Stimulated activated CD8-positive, alpha-beta memory T cell treated with anti-CD3 and anti-CD28 coated beads, Interleukin-15, amount 100 ng/mL, for 48 hours (primary cell): ENCODE measurements around the gene SPATA45.
"Not testable (repeated sequence)": the region's sequence is repeated elsewhere in the genome, so short reads cannot be mapped to it uniquely, and the experiment has no call there.

ENCODE experiments used
- DNase-seq, 2 donors: peaks; one replicate each; pipeline ENCODE4 v3.0.0-alpha.2; 2020; ENCODE audit warnings: low read depth in 2 of 2

SPATA45 gene

DNA sequence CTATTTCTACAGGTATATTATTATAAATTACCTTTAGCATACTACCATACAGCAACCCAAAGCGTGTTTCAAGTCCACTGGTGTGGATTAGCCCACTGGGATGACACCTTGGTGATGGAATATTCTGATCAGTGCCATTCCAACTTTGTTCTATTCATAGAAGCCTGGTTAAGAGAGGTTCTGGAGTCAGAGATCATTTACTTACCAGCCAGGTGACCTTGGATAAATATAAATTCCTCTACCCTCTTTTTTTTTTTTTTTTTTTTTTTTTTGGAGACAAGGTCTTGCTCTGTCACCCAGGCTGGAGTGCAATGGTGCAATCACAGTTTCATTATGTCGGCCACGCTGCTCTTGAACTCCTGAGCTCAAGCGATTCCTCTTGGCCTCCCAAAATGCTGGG, at the start of gene SPATA45:
TSS of gene SPATA45 (minus strand) at position 101 of the 400 bp plus-strand sequence. CDS start 11,500 bp downstream, outside the sequence.
- no peak for DNase-seq

- no peak for DNase-seq
Observed at GRCh38 chr1:212892108-212892507, 44.7 kb upstream of the SPATA45 start.

DNA sequence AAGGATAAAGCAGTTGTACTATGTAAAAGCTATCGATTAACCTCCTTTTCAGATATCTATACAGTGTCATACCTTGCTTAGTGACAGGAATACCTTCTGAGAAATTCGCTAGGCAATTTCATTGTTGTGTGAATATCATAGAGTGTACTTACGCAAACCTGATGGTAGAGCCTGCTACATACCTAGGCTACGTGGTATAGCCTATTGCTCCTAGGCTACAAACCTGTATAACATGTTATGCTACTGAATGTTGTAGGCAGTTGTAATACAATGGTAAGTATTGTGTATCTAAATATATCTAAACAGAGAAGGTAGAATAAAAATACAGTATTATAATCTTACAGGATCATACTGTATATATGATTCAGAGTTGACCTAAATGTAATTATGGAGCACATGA, 37.1 kb upstream of the SPATA45 start:
- DNase-seq = no peak

- no peak for DNase-seq
Observed at GRCh38 chr1:212879947-212880690, 32.7 kb upstream of the SPATA45 start.

GRCh38 chr1:212878418-212878817, 31.0 kb upstream of the SPATA45 start:
- DNase-seq = no peak

DNA sequence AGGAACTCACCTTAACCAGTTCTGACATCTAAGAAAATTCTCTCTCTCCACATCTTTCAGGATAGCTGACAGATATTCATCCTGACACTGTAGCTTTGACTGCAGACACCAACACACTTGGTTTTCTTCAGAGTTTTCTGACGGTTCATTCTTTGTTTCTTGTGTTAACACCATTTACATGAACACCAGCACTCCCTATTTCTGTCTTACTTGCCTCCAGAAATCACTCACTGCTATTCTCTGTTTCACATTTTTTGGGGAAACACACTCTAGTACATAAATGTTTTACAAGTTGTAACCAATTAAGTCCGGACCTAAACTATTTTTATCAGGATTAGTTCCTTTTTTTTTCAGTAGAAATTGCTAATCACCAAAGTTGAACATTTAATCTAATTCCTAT, 26.1 kb upstream of the SPATA45 start:
- DNase-seq = no peak

DNA sequence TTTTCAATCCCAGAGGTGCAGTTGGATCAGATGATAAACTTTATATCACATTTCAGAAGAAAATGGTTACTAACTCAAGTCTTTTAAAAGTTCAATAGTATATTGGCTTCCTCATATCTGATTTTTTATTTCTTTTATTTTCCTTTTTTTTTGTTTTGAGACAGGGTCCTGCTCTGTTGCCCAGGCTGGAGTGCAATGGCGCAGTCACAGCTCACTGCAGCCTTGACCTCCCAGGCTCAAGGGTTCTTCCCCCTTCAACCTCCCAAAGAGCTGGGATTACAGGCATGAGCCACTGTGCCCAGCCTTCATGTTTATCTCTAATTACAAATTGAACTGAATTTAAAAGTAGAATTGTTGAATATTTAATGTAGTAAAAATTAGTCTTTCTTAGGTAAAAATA, 24.5 kb upstream of the SPATA45 start:
- no peak for DNase-seq

- DNase-seq = no peak
Observed at GRCh38 chr1:212867192-212867591, 19.7 kb upstream of the SPATA45 start.

- no peak for DNase-seq
Observed at GRCh38 chr1:212864201-212864600, 16.8 kb upstream of the SPATA45 start.

- not testable (repeated sequence) for DNase-seq
Observed at GRCh38 chr1:212863345-212863744, 15.9 kb upstream of the SPATA45 start.

GRCh38 chr1:212862111-212862690, 14.8 kb upstream of the SPATA45 start:
- no peak for DNase-seq

- no peak for DNase-seq
Observed at GRCh38 chr1:212860713-212861581, 13.5 kb upstream of the SPATA45 start.

DNA sequence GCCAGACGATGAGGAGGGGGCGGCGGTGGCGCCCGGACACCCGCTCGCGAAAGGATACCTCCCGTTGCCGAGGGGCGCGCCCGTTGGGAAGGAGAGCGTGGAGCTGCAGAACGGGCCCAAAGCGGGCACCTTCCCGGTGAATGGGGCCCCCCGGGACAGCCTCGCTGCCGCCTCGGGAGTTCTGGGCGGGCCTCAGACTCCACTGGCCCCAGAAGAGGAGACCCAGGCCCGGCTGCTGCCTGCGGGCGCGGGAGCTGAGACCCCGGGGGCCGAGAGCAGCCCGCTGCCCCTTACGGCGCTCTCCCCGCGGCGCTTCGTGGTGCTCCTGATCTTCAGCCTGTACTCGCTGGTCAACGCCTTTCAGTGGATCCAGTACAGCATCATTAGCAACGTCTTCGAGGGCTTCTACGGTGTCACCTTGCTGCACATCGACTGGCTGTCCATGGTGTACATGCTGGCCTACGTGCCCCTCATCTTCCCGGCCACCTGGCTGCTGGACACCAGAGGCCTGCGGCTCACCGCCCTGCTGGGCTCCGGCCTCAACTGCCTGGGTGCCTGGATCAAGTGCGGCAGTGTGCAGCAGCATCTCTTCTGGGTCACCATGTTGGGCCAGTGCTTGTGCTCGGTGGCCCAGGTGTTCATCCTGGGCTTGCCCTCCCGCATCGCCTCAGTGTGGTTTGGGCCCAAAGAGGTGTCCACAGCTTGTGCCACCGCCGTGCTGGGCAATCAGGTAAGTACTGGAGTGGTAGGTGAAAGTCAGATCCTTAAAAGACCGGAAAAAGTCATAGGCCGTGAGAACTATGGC, 11.2 kb upstream of the SPATA45 start:
- DNase-seq = no peak

DNA sequence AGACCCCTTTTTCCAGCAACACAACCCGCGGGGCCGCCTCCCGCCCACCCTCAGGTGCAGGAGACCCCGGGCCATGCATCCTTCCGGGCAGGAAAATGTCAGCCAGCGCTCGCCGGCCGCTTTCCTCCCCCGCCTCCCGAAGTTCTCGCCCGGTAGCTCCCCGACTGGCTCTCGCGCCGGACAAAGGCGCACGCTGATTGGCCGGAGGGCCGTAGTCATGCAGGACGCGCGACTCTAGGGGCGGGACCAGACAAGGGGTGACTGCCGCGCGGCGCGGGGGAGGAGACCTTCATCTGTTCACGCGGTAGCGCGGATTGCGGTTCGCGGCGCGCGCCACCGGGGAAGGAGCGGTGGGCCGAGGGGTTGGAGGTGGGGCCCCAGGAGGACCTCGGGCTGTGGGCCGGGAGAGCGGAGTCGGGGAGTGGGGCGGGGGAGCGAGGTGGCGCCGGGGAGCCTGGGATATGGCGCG, 10.6 kb upstream of the SPATA45 start, which contains the start of gene FLVCR1:
TSS of gene FLVCR1 (plus strand) at position 284 of the 469 bp plus-strand sequence. CDS start at position 462, 178 bp downstream.
- DNase-seq = peak; percentile 95 to 96

DNA sequence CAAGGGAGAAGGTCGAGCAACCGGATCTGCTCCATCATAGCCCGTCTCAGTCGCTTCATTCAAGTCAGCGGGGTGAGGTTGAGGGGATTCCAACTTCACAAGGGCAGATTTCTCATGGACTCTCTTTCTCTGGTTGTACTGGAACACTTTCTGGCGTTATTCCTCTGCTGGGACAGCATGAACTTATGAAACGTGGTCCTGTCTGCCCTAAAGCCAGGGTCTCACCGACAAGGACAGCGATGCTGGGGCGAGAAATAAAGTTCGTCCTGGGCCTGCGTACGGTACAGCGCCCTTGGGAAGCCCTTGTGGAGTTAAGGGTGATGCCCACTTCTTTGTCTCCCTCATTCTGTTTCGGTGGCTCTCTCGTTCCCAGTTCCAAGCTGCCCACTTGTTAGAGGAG, 9.3 kb upstream of the SPATA45 start:
- no peak for DNase-seq

GRCh38 chr1:212853658-212854057, 6.2 kb upstream of the SPATA45 start:
- no peak for DNase-seq

DNA sequence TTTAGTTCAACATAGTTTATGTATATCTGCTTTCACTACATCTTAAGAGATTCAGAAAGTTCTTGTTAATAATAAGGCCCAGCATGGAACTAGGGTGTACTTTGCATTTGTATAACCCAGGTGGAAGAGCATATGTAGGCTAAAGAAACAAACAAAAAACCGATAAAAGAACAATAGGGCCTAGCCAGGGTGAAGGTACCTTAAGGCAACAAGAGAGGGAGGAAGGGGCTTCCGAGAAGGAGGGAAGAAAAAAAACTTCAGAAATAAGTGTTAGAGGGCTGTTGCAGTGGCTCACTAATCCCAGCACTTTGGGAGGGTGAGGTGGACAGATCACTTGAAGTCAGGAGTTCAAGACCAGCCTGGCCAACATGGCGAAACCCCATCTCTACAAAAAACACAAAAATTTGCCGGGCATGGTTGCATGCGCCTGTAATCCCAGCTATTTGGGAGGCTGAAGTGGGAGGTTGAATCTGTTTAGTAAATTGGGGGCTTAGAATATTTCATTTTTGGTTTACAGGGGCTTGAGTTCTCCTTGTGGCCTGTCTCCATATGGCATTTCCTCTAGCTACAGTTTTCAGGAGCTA, 4.7 kb upstream of the SPATA45 start:
- DNase-seq = no peak

- not testable (repeated sequence) for DNase-seq
Observed at GRCh38 chr1:212844521-212844920, 2.9 kb downstream of the SPATA45 start.

DNA sequence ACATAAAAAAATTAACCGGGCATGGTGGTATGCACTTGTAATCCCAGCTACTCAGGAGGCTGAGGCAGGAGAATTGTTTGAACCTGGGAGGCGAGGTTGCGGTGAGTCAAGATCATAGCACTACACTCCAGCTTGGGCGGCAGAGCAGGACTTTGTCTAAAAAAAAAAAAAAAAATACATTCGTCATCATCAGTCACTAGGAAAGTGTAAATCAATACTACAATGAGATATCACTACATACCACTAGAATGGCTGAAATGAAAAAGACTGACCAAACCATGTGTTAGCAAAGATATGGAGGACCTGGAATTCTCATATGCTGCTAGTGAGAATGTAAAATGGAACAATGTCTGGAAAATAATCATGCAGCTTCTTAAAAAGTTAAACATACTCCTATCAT, 9.3 kb downstream of the SPATA45 start:
- no peak for DNase-seq

- not testable (repeated sequence) for DNase-seq
Observed at GRCh38 chr1:212833211-212834207, 13.9 kb downstream of the SPATA45 start.
